Activated CD8-positive, alpha-beta memory T cell treated with anti-CD3 and anti-CD28 coated beads for 1 hour (primary cell): ENCODE results near the gene REEP5.
"Not testable (repeated sequence)": the region's sequence is repeated elsewhere in the genome, so short reads cannot be mapped to it uniquely, and the experiment has no call there.

Source experiments
- DNase-seq, 2 donors: peaks; one replicate each; pipeline ENCODE4 v3.0.0-alpha.2; 2020; ENCODE audit warnings: low read depth in 1 of 2; ENCODE audit errors: extremely low read depth in 1 of 2

The REEP5 gene

DNA sequence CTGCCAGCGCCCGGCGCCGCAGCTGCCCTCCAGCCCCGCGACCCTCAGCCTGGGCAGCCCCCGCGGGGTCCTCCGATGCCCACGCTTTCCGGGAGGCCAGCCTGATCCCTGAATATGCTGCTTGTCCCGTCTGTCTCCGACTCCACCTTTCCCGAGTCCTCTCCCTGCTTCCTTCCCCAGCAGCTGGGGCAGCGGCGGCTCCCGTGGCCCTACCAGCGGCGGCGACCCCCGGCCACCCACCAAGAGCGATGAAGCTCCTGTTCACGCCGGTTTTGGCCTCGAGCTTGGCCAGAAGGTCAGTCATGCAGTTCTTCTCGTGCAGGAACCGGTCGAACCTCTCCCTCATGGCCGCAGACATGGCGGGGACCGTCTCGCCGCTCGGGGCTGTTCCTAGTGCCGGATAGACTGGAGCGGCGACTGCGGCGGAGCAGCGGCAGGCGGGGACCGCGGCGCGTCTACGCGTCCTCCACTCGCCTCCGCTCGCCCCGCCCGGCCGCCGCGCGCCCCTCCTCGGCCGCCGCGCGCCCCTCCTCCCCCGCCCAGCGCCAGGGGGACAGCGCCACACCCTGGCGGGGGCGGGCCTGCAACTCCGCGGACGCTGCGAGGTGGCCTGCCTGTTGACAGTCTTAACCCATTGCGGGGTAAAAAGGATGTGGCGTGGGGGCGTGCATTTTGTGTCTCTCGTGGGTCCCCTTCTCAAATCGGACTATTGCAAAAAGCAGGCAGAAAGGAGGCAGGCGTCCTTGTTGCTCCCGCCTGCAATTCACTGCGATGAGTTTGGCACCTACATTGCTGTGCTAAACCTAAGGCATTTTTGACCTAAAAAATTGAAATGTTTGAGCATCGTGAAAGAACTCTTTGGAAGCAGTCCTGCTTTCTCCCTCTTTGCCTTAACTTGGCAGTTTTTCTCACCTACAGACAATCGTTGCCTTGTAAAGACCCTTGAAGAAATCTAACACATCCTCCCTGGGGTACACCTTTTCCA is at the start of gene REEP5:
Gene REEP5 (minus strand): TSS at position 395 of the 985 bp plus-strand sequence. CDS start 37 bp downstream, at position 358.
- peak; percentile 48 to 80 for DNase-seq

GRCh38 chr5:112971276-112971675 is 49.2 kb upstream of the REEP5 start:
- no peak for DNase-seq

GRCh38 chr5:112968411-112969106 is 46.5 kb upstream of the REEP5 start:
- DNase-seq: no peak

- DNase-seq: no peak
Observed at GRCh38 chr5:112967520-112968083, 45.6 kb upstream of the REEP5 start.

DNA sequence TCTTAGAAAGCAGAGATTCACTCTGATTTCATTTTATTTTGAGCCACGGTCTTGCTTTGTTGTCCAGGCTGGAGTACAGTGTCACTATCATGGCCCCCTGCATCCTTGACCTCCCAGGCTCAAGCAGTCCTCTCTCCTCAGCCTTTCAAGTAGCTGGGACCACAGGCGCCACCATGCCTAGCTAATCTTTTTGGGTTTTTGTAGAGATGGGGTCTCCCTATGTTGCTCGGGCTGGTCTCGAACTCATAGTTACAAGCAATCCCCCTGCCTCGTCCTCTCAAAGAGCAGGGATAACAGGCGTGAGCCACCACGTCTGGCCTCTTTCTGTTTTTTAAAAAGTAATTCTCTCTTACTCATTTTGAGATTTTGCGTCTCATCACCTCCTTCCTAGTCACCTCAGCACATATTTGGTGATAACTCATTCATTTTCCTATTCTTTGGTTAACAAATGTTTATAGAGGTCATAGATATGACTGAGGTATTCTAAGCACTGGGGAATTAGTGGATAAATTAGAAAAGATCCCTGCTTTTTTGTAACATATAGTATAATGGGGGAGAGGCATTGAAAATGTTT is 43.8 kb upstream of the REEP5 start:
- DNase-seq: no peak

GRCh38 chr5:112963374-112963733 is 41.3 kb upstream of the REEP5 start:
- not testable (repeated sequence) for DNase-seq

- DNase-seq: no peak
Observed at GRCh38 chr5:112960863-112961504, 39.0 kb upstream of the REEP5 start.

- no peak for DNase-seq
Observed at GRCh38 chr5:112960315-112960714, 38.3 kb upstream of the REEP5 start.

- DNase-seq: not testable (repeated sequence)
Observed at GRCh38 chr5:112959872-112960271, 37.8 kb upstream of the REEP5 start.

DNA sequence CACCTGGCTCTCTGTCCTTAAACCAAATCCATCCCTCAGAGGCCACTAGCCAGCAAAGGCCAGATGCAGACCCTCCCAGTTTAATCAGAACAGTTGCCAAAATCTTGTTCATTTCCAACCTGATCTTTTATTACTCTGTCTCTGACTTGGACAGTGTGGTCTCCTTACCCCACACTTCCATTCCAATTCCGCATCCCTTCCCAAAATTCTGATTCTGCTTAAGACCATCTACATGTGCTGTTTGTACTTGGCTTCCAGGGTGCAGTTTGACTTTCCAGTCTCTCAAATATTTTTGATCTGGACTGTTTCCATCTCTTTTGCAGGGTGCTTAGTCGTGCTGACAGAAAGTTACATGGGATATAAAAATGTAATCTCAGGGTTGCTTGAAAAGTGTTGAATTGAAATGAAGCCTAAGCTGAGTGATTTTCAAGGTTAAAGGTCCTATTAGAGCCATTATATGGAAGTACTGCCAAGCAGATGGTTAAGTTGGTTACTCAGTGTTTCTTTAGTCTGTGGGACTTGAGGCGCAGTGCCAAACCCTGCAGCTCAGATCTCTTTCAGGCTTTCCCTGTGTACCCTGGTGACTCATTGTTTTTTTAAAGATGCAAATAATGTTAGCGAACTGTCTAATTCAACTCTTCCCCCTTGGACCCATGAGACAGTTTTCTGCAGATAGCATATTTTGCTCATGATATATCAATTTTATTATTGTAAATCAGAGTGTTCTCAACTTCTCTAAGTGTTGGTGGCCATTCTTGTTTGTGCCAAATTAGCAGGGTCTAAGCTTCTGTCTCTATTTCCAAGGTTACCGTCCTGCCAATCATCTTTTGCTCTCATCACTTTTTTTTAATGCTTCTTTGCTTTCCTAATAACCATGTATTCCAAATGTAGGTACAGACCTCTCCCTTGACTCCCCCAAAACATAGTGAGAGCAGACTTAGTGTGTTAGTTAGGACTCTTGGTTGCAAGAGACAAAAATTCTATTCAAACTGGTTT is 36.4 kb upstream of the REEP5 start:
- no peak for DNase-seq

DNA sequence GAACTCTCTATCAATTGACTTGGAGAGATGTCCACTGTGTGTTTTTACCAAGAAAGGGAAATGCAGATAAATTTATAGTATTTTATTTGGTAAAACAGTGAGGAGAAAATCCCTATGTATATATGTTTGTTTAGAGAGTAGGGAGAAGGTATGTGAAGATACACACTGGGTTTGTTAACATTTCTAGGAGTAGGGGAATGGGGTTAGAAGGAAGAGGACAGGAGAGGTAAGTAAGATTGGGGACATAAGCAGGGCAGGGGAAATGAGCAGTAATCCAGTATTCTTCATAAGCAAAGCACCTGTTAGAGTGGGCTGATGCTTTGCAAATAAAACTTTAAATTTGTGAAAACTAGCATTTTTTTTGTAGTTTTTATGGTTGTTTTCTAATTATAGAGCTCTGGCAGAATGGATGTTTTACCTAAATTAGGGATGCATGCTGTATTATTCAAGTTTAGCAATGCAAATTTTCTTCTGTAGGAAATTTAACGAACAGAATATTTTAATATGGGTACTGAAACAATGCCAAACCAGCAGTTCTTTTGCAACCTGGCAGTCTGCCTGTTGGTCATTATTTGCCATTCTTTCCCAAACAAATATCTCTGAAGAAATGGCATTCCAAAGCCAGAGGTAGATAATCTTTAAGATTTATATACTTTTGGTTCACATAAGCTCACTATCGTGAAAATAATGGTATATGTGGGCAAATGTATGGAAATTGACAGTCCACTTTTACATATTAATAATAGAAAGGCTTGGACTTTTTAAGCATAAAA is 35.2 kb upstream of the REEP5 start:
- DNase-seq: no peak

DNA sequence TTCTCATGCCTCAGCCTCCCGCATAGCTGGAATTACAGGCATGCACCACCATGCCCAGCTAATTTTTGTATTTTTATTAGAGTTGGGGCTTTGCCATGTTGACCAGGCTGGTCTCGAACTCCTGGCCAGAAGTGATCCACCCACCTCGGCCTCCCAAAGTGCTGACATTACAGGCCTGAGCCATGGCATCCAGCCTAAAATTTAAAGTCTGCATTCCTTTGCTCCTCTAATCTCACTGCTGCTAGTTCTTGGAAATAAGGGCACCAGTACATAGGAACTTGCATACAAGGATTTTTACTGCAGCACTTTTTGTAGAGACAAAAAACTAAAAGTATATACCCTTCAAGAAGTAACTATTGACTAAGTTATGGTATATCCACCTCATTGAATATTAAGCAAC is 34.6 kb upstream of the REEP5 start:
- no peak for DNase-seq

DNA sequence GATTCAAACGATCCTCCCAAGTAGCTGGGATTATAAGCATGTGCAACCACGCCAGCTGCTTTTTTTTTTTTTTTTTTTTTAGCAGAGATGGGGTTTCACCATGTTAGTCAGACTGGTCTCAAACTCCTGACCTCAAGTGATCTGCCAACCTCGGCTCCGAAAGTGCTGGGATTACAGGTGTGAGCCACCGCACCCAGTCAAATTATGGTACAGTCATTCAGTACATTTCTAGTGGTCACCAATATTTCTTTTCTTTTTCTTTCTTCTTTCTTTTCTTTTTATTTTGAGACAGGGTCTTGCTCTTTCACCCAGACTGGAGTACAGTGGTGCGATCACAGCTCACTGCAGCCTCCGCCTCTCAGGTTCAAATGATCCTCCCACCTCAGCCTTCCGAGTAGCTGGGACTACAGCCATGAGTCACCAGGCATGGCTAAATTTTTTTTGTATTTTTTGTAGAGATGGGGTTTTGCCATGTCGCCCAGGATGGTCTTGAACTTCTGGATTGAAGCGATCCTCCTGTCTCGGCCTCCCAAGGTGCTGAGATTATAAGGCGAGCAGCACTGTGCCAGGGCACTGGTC is 29.2 kb upstream of the REEP5 start:
- no peak for DNase-seq

DNA sequence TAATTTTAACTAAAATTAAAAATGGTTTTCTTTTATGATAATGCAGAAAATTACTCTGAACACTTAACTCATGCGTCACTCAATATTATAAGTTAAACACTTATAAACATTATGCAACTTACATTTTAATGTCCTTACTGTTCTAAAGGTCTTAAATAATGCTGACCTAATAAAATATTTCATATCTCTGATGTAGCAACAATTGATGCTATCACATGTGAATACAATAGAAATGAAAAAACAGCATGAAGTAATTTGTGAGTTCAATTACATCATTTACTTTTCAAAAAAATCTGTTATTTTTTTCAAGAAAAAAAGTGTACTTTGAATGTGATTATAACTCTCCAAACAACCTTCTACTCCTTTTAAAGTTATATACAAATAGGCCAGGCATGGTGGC is 26.4 kb upstream of the REEP5 start:
- DNase-seq: no peak

GRCh38 chr5:112940670-112941069 is 18.6 kb upstream of the REEP5 start:
- no peak for DNase-seq

GRCh38 chr5:112938286-112938685 is 16.3 kb upstream of the REEP5 start:
- DNase-seq: no peak

DNA sequence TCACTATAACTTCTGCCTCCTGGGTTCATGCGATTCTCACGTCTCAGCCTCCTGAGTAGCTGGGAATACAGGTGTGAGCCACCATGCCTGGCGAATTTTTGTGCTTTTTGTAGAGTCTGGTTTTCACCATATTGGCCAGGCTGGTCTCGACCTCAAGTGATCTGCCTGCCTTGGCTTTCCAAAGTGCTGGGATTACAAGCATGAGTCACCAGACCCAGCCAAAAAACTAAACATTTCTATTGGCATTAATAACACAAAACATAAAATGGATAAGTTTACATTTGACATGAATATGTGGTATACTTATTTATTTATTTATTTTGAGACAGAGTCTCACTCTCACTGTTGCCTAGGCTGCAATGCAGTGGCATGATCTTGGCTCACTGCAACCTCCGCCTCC is 13.6 kb upstream of the REEP5 start:
- DNase-seq: no peak

GRCh38 chr5:112934366-112934663 is 12.3 kb upstream of the REEP5 start:
- DNase-seq: no peak
